IMR-90 (cell line): ENCODE measurements around the gene PPRC1. TPM values are rescaled to one million over a fixed set of nuclear protein-coding genes. Genes with fewer than 3 reads are reported as not detected.

Experiments
- ATAC-seq: fragments of 200-7000 bp; cut with Tn5 transposase; 2 replicates; pipeline ENCODE4 v1.9.1; 2020; ENCODE audit warnings: low read depth, mild to moderate bottlenecking, moderate library complexity
- BruUV-seq: library from RNA; stranded (reverse); fragments of 400-500 nt; replicated peaks from 2 replicates; lab custom pipeline; 2021; lab: Mats Ljungman, UMichigan
- CTCF ChIA-PET: fragments of 300-600 bp; formaldehyde crosslinking; extraction: SDS; loops from one replicate; lab custom pipeline; 2021; ENCODE audit warnings: antibody characterized with exemption; lab: Yijun Ruan, JAX
- POLR2A ChIA-PET: fragments of 300-600 bp; sonication (Branson Sonifier 250); formaldehyde crosslinking; loops from one replicate; lab custom pipeline; 2022; ENCODE audit warnings: antibody characterized with exemption; ENCODE audit not compliant: unreplicated experiment; lab: Charles Lee
- DNase-seq: peaks from one replicate; pipeline ENCODE4 v3.0.0; 2013
- H2AFZ ChIP-seq: replicated peaks from 2 replicates; pipeline ENCODE3; 2013; ENCODE audit warnings: low read length, mild to moderate bottlenecking; ENCODE audit not compliant: poor library complexity
- H2AK5ac ChIP-seq: 2 replicates; pipeline ENCODE4 v1.6.1; 2013; ENCODE audit warnings: low read depth, low read length, inconsistent platforms
- H2AK9ac ChIP-seq: replicated peaks from 2 replicates; pipeline ENCODE3; 2013; ENCODE audit warnings: mild to moderate bottlenecking, low read depth, low read length, moderate library complexity; ENCODE audit not compliant: poor library complexity
- H2BK120ac ChIP-seq: 2 replicates; pipeline ENCODE4 v1.6.1; 2013; ENCODE audit warnings: low read depth, low read length, inconsistent platforms
- H2BK15ac ChIP-seq: 3 replicates; pipeline ENCODE4 v1.6.1; 2013; ENCODE audit warnings: low read depth, low read length, inconsistent platforms
- H2BK20ac ChIP-seq: 2 replicates; pipeline ENCODE4 v1.6.1; 2013; ENCODE audit warnings: low read depth, mild to moderate bottlenecking, inconsistent platforms, low read length, moderate library complexity
- H2BK5ac ChIP-seq: 2 replicates; pipeline ENCODE4 v1.6.1; 2013; ENCODE audit warnings: mild to moderate bottlenecking, low read depth, low read length, inconsistent platforms; ENCODE audit not compliant: poor library complexity, severe bottlenecking
- H3K14ac ChIP-seq: replicated peaks from 2 replicates; pipeline ENCODE4 v1.6.1; 2013; ENCODE audit warnings: low read depth, low read length, inconsistent platforms
- H3K18ac ChIP-seq: 2 replicates; pipeline ENCODE4 v1.6.1; 2013; ENCODE audit warnings: low read depth, low read length, control low read depth
- H3K23ac ChIP-seq: 2 replicates; pipeline ENCODE4 v1.6.1; 2013; ENCODE audit warnings: low read depth, low read length, inconsistent platforms
- H3K27ac ChIP-seq: 2 replicates; pipeline ENCODE4 v1.5.1; 2013; ENCODE audit warnings: mild to moderate bottlenecking, control low read depth, low read length; ENCODE audit not compliant: insufficient read depth
- H3K27me3 ChIP-seq: 2 replicates; pipeline ENCODE4 v1.6.1; 2013; ENCODE audit warnings: low read length; ENCODE audit not compliant: control insufficient read depth, insufficient read depth
- H3K36me3 ChIP-seq: 2 replicates; pipeline ENCODE4 v1.6.1; 2013; ENCODE audit warnings: low read length, mixed read lengths; ENCODE audit not compliant: control insufficient read depth, insufficient read depth
- H3K4ac ChIP-seq: 2 replicates; pipeline ENCODE4 v1.6.1; 2013; ENCODE audit warnings: low read depth, low read length, inconsistent platforms
- H3K4me1 ChIP-seq: 2 replicates; pipeline ENCODE4 v1.6.1; 2013; ENCODE audit warnings: low read length, mixed read lengths; ENCODE audit not compliant: control insufficient read depth, insufficient read depth
- H3K4me2 ChIP-seq: 2 replicates; pipeline ENCODE4 v1.6.1; 2013; ENCODE audit warnings: low read depth, mild to moderate bottlenecking, control low read depth, low read length, moderate library complexity
- H3K4me3 ChIP-seq: 2 replicates; pipeline ENCODE4 v1.5.1; 2013; ENCODE audit warnings: low read depth, mild to moderate bottlenecking, control low read depth, low read length, moderate library complexity; ENCODE audit not compliant: insufficient read depth
- H3K56ac ChIP-seq: 2 replicates; pipeline ENCODE4 v1.6.1; 2013; ENCODE audit warnings: low read length, inconsistent platforms; ENCODE audit not compliant: insufficient read depth; ENCODE audit errors: extremely low read depth
- H3K79me1 ChIP-seq, 2 experiments: 2 replicates each; pipeline ENCODE4 v1.6.1; 2013; ENCODE audit warnings: low read length in 2 of 2, inconsistent platforms in 1 of 2, low read depth in 1 of 2
- H3K9ac ChIP-seq: 2 replicates; pipeline ENCODE4 v1.6.1; 2013; ENCODE audit warnings: low read depth, low read length, control low read depth
- H3K9me1 ChIP-seq: 2 replicates; pipeline ENCODE4 v1.6.1; 2013; ENCODE audit warnings: low read length, inconsistent platforms; ENCODE audit not compliant: insufficient read depth
- H3K9me3 ChIP-seq: 2 replicates; pipeline ENCODE4 v1.6.1; 2013; ENCODE audit warnings: low read length; ENCODE audit not compliant: control insufficient read depth, insufficient read depth
- H4K20me1 ChIP-seq: 2 replicates; pipeline ENCODE4 v1.6.1; 2013; ENCODE audit warnings: low read length, inconsistent platforms; ENCODE audit not compliant: insufficient read depth
- H4K5ac ChIP-seq: 2 replicates; pipeline ENCODE4 v1.6.1; 2013; ENCODE audit warnings: mild to moderate bottlenecking, low read depth, low read length, control low read depth
- H4K8ac ChIP-seq, 2 experiments: 2 replicates each; pipeline ENCODE4 v1.6.1; 2013; ENCODE audit warnings: low read depth in 2 of 2, low read length in 2 of 2, control low read depth in 1 of 2, inconsistent platforms in 1 of 2
- H4K91ac ChIP-seq: 2 replicates; pipeline ENCODE4 v1.6.1; 2013; ENCODE audit warnings: low read depth, low read length, inconsistent platforms; ENCODE audit not compliant: insufficient read depth
- FOS ChIP-seq: fragments of 150-350 bp; IDR thresholded peaks from 2 replicates; pipeline ENCODE4 v1.6.1; 2016; ENCODE audit warnings: low read depth, low read length
- NFE2L2 ChIP-seq: fragments of 150-350 bp; IDR thresholded peaks from 2 replicates; pipeline ENCODE4 v1.6.1; 2016; ENCODE audit warnings: low read depth, mild to moderate bottlenecking, low read length
- RCOR1 ChIP-seq: IDR thresholded peaks from 2 replicates; pipeline ENCODE4 v1.6.1; 2012; ENCODE audit warnings: mild to moderate bottlenecking, low read length, improper control_type of control experiment; ENCODE audit not compliant: insufficient replicate concordance
- USF2 ChIP-seq: fragments of 150-350 bp; IDR thresholded peaks from 2 replicates; pipeline ENCODE4 v1.6.1; 2017; ENCODE audit warnings: mild to moderate bottlenecking, antibody characterized with exemption, low read length, low read depth
- WGBS, 2 experiments: methylation state at CpG; one replicate each; pipeline versions ENCODE4 v1.1.5 to v1.1.7; 2013; ENCODE audit warnings: missing lambda C conversion rate in 2 of 2; ENCODE audit not compliant: insufficient read length in 1 of 2; ENCODE audit errors: extremely low coverage in 2 of 2; 5-methylcytosine and 5-hydroxymethylcytosine counted together
- dilution Hi-C: fragments of 300-500 bp; cut with HindIII; formaldehyde crosslinking; loops from one replicate; pipeline ENCODE4 v1.14.3; 2018; ENCODE audit warnings: low sequenced_read_pairs; ENCODE audit not compliant: unreplicated experiment
- in situ Hi-C: fragments of 300-500 bp; cut with MboI; formaldehyde crosslinking; loops from 3 replicates; pipeline ENCODE4 v1.14.3; 2019; ENCODE audit warnings: low sequenced_read_pairs, inconsistent platforms, mixed read lengths
- intact Hi-C: fragments of 100-400 bp; cut with micrococcal nuclease; formaldehyde crosslinking; loops from 2 replicates; pipeline ENCODE4 v1.10.0; 2022
- polyA plus RNA-seq, 3 experiments: library from polyadenylated mRNA; depleted of rRNA; stranded (reverse); fragments of >200 nt; gene quantifications; 2 replicates each; pipeline ENCODE4 v1.2.3, GENCODE V29; 2012; ENCODE audit warnings: low replicate concordance in 1 of 3
- total RNA-seq: library from RNA; depleted of rRNA; stranded (reverse); fragments of >200 nt; gene quantifications from 2 replicates; pipeline ENCODE4 v1.2.3, GENCODE V29; 2012

Gene PPRC1
- total and polyA plus RNA-seq, 2 of the 4 experiments (the other 2 are of a cell fraction), result 11.8 to 38.7 TPM

GRCh38 chr10:102113956-102114857 lies 18.6 kb upstream of the PPRC1 start:
- ATAC-seq, result peak; percentile 4
- H3K9me1 ChIP-seq, result peaks cover 25% of the 10 kb centered on the region
- H2AK9ac ChIP-seq, result peak overlapping the region; percentile 96
- peak overlapping the region; percentile 92 for H3K4me3 ChIP-seq
- H2AFZ ChIP-seq, result peak overlapping the region; percentile 90
- H3K9me3 ChIP-seq, result no peaks in the 10 kb centered on the region
- dilution Hi-C loops (no loop called here), in situ Hi-C loops (no loop called here), intact Hi-C loops (no loop called here)
- H4K5ac ChIP-seq, result no peak overlapping the region; the same call in 1 of the 2 replicates
- peak overlapping the region; percentile 82 for H2BK5ac ChIP-seq
- no peaks in the 10 kb centered on the region for H3K27me3 ChIP-seq
- peaks cover 26 to 85% of the 10 kb centered on the region in 2 experiments; a peak in 3 of 4 replicates for H3K79me1 ChIP-seq
- peak overlapping the region; percentile 72 for H2AK5ac ChIP-seq
- peaks cover 36% of the 10 kb centered on the region for H3K4me1 ChIP-seq
- TF ChIP-seq NFE2L2, result no peak
- no peak for TF ChIP-seq RCOR1
- TF ChIP-seq USF2, result no peak
- TF ChIP-seq FOS, result no peak
- WGBS, 2 experiments, result 0% methylated on average over 3 of the region's 45 CpGs; no CpG with 5 or more reads in 1 of the 2 experiments
- H4K91ac ChIP-seq, result peak overlapping the region; percentile 39; the same call in 1 of the 2 replicates
- H2BK15ac ChIP-seq, result no peak overlapping the region
- peak overlapping the region; percentile 84 for H3K4ac ChIP-seq
- peak overlapping the region; percentile 94 for H3K27ac ChIP-seq
- H3K14ac ChIP-seq, result peak overlapping the region; percentile 64
- peak overlapping the region; percentile 79 for H3K23ac ChIP-seq
- H2BK20ac ChIP-seq, result no peak overlapping the region
- DNase-seq, result no peak
- 0 out of 4 replicates have a peak overlapping the region, but pooled peaks of 1 of the 2 experiments have one; percentile 56 for H4K8ac ChIP-seq
- H3K18ac ChIP-seq, result peak overlapping the region; percentile 54; the same call in 1 of the 2 replicates
- H3K4me2 ChIP-seq, result peak overlapping the region; percentile 89
- no TSS peak for BruUV-seq
- H3K56ac ChIP-seq, result peak overlapping the region; percentile 71; the same call in 1 of the 2 replicates
- ChIA-PET POLR2A (interaction anchor here (0.7 kb wide), 1 partner anchor 8 kb away, joined by 8 read pairs; no protein-coding TSS in a partner anchor), CTCF (no interaction called here)
- peak overlapping the region; percentile 98 for H3K9ac ChIP-seq
- H3K36me3 ChIP-seq, result peaks cover 26% of the 10 kb centered on the region
- no peak overlapping the region for H2BK120ac ChIP-seq
- peaks cover 68% of the 10 kb centered on the region for H4K20me1 ChIP-seq
